Esophagus muscularis mucosa (tissue), 3 donors: ENCODE results near the gene SEC31A.

Experiments used
- POLR2A ChIP-seq: fragments of 450-650 bp; IDR thresholded peaks from one replicate; pipeline ENCODE4 v1.6.1; 2017; ENCODE audit warnings: antibody characterized with exemption, moderate library complexity, mild to moderate bottlenecking, low read depth
- TF ChIP-seq, protein P1 (sequence below), 3 experiments: fragments of 200-600 bp in 2 of 3; fragments of 450-650 bp in 1 of 3; sonication (generic) in 2 of 3; IDR thresholded peaks; one replicate each; pipeline ENCODE4 v1.5.1; 2017 to 2019; ENCODE audit warnings: antibody characterized with exemption in 3 of 3, mild to moderate bottlenecking in 2 of 3, moderate library complexity in 1 of 3

GRCh38 chr4:82823062-82823461 lies 67.9 kb downstream of the SEC31A start:
- TF ChIP-seq POLR2A, result no peak
- TF ChIP-seq, protein P1, sequence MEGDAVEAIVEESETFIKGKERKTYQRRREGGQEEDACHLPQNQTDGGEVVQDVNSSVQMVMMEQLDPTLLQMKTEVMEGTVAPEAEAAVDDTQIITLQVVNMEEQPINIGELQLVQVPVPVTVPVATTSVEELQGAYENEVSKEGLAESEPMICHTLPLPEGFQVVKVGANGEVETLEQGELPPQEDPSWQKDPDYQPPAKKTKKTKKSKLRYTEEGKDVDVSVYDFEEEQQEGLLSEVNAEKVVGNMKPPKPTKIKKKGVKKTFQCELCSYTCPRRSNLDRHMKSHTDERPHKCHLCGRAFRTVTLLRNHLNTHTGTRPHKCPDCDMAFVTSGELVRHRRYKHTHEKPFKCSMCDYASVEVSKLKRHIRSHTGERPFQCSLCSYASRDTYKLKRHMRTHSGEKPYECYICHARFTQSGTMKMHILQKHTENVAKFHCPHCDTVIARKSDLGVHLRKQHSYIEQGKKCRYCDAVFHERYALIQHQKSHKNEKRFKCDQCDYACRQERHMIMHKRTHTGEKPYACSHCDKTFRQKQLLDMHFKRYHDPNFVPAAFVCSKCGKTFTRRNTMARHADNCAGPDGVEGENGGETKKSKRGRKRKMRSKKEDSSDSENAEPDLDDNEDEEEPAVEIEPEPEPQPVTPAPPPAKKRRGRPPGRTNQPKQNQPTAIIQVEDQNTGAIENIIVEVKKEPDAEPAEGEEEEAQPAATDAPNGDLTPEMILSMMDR (IDR thresholded peaks at IDR 0.05), result no peak
